ENCODE measurements around the gene PRKG1.

Gene PRKG1

DNA sequence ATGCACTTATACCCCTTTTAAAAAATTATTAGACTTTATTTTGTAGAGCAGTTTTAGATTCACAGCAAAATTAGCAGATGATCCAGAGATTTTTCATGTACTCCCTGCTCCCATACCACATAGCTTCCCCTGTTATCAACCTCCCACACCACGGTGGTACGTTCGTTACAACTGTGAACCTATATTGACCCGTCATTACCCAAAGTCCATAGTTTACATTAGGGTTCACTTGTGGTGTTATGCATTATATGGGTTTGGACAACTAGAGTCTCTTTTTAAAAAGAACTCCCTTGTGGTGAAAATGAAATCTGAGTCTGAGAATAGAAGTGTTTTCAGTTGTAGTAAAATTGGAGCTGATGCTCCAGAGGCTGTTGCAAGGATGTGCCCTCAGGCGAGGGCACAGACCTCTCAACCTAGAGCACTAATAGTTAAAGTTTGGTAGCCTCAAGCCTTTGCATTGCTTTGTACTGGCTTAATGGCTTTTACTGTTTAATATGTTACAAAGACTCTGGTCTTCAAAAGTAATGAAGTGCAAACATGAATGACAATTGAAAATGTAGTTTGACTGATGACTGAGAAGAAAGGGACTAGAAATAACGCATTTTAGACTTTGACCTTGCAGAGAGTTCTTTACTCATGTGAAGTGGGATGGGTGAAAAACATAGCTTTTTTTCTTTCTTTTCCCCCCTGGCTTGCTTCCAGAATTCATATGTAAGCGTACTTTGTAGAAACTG lies 655.7 kb downstream of the PRKG1 start:
- in situ Hi-C loops (cut with MboI; ENCODE audit: low pct_unique_long_range_greater_than_20kb, low sequenced_read_pairs, unreplicated experiment): no loop called here
- DNase-seq (ENCODE audit: low spot score): no peak
- TF ChIP-seq, protein P1, sequence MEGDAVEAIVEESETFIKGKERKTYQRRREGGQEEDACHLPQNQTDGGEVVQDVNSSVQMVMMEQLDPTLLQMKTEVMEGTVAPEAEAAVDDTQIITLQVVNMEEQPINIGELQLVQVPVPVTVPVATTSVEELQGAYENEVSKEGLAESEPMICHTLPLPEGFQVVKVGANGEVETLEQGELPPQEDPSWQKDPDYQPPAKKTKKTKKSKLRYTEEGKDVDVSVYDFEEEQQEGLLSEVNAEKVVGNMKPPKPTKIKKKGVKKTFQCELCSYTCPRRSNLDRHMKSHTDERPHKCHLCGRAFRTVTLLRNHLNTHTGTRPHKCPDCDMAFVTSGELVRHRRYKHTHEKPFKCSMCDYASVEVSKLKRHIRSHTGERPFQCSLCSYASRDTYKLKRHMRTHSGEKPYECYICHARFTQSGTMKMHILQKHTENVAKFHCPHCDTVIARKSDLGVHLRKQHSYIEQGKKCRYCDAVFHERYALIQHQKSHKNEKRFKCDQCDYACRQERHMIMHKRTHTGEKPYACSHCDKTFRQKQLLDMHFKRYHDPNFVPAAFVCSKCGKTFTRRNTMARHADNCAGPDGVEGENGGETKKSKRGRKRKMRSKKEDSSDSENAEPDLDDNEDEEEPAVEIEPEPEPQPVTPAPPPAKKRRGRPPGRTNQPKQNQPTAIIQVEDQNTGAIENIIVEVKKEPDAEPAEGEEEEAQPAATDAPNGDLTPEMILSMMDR (IDR thresholded peaks at IDR 0.05; ENCODE audit: extremely low read depth, insufficient read depth, missing control alignments): no peak

- TF ChIP-seq, protein P1 (IDR thresholded peaks at IDR 0.05; ENCODE audit: extremely low read depth, insufficient read depth, missing control alignments): no peak
- in situ Hi-C loops (cut with MboI; ENCODE audit: low pct_unique_long_range_greater_than_20kb, low sequenced_read_pairs, unreplicated experiment): no loop called here
- DNase-seq (ENCODE audit: low spot score): no peak
Observed at GRCh38 chr10:51733057-51733456, 658.8 kb downstream of the PRKG1 start.

DNA sequence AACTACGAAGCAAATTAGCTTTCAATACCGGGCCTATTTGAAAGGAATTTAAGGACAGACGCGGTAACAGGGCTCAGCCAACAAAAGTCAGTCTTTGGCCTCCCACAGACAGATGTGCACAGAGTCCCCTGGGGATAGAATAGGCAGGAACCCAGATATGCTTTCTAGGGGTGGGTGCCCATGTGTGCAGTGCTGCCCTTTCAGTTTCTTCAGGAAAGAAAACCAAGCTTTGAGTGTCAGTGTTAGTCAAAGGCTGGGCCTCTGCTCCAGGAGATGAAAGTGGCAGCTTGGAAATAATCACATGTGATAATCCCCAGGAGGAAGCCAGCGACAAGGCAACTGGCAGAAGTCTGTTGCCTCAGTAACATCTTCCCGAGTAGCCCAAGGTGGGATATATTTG lies 668.9 kb downstream of the PRKG1 start:
- TF ChIP-seq, protein P1 (IDR thresholded peaks at IDR 0.05; ENCODE audit: extremely low read depth, insufficient read depth, missing control alignments): no peak
- in situ Hi-C loops (cut with MboI; ENCODE audit: low pct_unique_long_range_greater_than_20kb, low sequenced_read_pairs, unreplicated experiment): no loop called here
- DNase-seq (ENCODE audit: low spot score): no peak

DNA sequence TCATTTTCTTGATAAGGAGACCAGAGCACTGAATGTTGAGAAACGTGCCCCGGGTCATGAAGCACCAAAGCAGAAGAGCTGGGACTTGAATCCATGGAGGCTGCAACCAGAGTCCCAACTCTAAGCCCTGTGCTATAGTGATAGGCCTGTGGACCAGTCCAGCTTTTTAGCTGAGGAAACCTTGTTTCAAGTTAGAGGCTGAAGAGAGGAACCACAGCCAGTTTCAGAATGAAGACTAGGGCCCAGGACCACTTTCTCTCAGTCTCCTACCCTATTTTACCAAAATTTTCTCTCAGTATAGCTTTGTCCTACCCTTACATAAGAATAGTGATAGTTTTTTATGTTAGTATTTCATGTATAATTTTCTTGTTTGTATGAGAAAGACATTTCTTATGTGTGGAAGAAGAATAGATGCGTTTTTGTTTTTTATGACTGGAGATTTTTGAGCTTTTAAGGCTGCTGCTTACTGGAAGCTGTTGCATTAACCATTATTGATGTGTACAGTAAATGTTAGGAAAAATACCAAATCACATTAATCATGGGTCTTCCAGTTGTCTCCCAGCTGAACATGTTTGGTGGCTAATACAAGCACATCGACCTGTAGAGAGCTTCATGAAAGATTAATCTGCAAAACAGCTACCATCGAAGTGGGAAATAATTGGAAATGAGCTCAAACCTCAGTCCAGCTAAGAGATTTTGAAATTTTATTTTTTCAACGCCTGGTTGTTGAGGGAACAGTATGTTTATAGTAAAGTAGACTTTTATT lies 670.1 kb downstream of the PRKG1 start:
- no peak for DNase-seq (ENCODE audit: low spot score)
- in situ Hi-C loops (cut with MboI; ENCODE audit: low pct_unique_long_range_greater_than_20kb, low sequenced_read_pairs, unreplicated experiment): no loop called here
- TF ChIP-seq, protein P1 (IDR thresholded peaks at IDR 0.05; ENCODE audit: extremely low read depth, insufficient read depth, missing control alignments): no peak

- TF ChIP-seq, protein P1 (IDR thresholded peaks at IDR 0.05; ENCODE audit: extremely low read depth, insufficient read depth, missing control alignments): no peak
- no peak for DNase-seq (ENCODE audit: low spot score)
- in situ Hi-C loops (cut with MboI; ENCODE audit: low pct_unique_long_range_greater_than_20kb, low sequenced_read_pairs, unreplicated experiment): no loop called here
Observed at GRCh38 chr10:51745397-51745796, 671.1 kb downstream of the PRKG1 start.

- TF ChIP-seq, protein P1 (IDR thresholded peaks at IDR 0.05; ENCODE audit: extremely low read depth, insufficient read depth, missing control alignments): no peak
- no peak for DNase-seq (ENCODE audit: low spot score)
- in situ Hi-C loops (cut with MboI; ENCODE audit: low pct_unique_long_range_greater_than_20kb, low sequenced_read_pairs, unreplicated experiment): no loop called here
Observed at GRCh38 chr10:51747216-51747615, 672.9 kb downstream of the PRKG1 start.
